ENCODE measurements around the gene NIPBL.
"Not testable (repeated sequence)": the region's sequence is repeated elsewhere in the genome, so short reads cannot be mapped to it uniquely, and the experiment has no call there.

NIPBL gene

GRCh38 chr5:36950586-36951457 lies 74.3 kb downstream of the NIPBL start:
- no peak for DNase-seq

DNA sequence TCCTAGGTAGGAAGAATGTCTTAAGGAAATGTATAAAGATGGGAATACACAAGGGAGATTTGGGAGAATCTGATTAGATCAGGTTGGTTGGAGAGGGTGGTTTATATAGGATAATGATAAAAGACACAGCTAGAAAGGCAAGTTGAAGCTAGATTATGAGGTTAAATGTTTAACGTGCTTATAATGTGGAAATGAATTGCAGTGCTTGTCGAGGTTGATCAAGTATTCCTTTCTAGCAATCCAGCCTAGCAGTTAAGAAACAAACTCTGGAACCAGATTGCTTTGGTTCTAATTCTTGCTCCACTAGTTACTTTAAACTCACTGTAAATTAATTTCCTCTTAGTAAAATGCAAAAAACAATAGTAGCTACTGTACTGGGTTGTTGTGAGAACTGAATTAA lies 76.5 kb downstream of the NIPBL start:
- DNase-seq, result no peak

DNA sequence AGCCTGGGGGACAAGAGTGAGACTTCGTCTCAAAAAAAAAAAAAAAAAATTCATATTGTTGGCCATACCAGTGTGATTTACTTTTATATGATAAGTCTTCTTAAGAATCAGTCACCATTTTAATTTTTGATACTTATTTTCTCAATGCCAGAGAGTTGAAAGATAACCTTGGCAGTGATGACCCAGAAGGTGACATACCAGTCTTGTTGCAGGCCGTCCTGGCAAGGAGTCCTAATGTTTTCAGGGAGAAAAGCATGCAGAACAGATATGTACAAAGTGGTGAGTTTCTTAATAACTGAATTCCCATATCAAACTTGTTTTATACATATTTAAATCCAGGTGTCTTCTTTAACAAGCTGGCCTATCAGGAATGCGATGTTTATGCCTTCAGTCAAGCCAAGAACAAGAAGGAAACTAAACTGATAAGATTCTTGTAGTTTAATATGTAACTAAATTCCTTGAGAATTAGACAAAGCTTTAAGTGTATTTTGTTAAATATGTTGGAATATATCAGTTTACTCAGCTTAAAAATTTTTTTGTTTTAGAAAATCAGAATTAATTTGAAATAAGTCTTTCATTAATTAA lies 81.5 kb downstream of the NIPBL start:
- no peak for DNase-seq

DNA sequence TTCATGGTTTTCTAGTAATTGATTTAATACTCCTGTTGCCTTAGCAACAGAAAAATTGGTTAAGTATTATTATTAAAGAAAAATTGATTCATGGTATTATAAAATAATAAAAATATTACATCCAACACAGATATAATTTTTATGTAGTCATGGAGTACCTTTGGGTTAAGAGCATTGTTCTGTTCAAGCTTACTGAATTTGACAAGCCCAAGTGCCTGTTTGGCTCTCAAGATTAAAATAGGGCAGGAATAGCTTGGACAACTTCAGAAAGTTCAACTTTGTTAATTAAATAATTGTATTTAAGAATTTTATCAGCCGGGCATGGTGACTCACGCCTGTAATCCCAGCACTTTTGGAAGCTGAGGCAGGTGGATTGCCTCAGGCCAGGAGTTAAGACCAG lies 82.0 kb downstream of the NIPBL start:
- DNase-seq, result no peak

- DNase-seq, result no peak
These were observed 88.6 kb downstream of the NIPBL start for GRCh38 chr5:36965179-36965578.

DNA sequence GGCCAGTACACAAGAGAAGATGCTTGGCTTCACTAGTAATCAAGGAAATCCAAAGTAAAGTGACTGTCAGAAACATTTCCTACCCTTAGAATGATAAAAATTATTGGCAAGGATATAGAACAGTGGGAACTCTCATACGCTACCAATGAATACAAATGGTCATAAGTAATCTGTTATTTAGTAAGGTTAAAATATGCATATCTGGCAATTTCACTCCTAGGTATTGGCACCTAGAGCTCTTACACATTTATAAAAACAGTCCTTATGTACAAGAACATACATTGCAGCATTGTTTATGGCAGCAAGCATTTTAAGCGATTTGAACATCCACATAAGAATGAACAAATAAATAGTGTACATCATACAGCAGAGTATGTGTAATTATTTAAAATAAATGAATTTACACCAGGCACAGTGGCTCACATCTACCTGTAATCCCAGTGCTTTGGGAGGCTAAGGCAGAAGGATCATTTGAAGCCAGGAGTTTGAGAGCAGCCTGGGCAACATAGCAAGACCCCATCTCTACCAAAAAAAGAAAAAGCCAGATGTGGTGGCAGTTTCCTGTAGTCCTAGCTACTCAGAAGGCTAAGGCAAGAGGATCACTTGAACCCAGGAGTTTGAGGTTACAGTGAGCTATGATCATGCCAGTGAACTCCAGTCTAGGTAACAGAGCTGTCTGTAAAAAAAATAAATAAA lies 93.3 kb downstream of the NIPBL start:
- no peak for DNase-seq

GRCh38 chr5:36978196-36978595 lies 101.6 kb downstream of the NIPBL start:
- no peak for DNase-seq

- DNase-seq, result no peak
These were observed 105.6 kb downstream of the NIPBL start for GRCh38 chr5:36982146-36982545.

DNA sequence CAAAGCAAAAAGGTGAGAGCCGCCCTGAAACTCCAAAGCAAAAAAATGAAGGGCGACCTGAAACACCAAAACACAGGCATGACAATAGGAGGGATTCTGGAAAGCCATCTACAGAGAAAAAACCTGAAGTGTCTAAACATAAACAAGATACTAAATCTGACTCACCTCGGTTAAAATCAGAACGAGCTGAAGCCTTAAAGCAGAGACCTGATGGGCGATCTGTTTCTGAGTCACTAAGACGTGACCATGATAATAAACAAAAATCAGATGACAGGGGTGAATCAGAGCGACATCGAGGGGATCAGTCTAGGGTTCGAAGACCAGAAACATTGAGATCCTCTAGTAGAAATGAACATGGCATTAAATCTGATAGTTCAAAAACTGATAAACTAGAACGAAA lies 108.8 kb downstream of the NIPBL start:
- no peak for DNase-seq

DNA sequence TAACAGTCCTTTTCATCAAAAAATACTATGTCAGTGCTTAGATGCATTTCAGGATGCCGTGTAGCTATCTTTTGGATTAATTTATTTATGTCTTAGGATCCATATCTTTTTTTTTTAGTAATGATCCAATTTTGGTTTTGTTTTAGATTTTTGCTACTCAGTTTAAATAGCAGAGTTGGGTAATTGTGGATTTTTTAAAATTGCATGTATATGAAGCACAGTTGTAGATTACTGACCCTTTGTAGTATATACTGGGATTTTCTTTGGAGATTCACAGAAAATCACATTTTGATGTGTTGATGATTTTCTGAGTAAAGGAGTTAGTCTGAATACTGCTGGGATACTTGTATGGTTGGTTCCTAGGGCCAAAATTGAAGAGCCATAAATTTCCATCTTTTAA lies 111.8 kb downstream of the NIPBL start:
- no peak for DNase-seq

GRCh38 chr5:36998578-36998977 lies 122.0 kb downstream of the NIPBL start:
- DNase-seq, result no peak

DNA sequence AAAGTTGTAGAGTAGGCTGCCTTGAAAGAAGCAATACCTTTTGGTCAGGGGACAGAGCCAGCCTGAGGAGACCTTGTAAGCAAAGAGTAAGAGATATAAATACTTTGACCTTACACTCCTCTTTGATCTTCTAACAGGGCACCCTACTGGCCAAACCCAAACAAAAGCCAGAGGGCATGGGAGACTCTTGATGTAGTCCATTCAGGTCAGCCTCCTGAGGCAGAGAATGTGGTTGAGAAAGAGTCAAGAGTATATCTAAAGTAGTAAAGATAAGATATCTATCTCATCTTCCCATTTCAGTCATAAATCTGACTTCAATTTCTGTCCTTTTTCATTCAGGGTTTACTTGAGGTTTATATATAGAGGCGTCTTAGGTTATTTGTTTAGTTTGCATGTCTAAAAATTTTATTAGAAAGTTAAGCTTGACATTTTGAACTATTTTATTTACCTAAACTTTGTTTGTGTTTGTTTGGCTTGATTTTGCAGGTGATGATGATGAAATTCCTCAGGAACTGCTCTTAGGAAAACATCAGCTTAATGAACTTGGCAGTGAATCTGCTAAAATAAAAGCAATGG lies 125.7 kb downstream of the NIPBL start:
- no peak for DNase-seq

DNA sequence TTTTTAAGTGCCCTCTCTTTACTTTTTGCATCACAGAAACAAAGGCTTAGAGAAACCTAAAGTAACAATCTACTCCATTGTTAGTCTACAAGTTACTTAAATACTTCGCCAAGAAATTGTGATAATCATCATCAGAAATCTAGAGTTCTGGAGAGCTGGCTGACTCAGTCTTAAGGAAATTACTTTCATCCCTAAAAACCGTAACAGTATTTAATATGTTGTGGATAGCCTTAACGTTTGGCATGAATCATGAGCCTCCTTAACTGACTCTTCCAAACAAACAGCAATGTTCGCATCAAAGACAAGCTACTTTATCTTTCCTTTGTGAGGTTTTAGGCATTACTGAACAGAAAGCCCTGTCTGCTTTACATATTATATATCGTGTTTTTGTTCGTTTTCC lies 128.7 kb downstream of the NIPBL start:
- DNase-seq, result no peak

- DNase-seq, result no peak
These were observed 129.5 kb downstream of the NIPBL start for GRCh38 chr5:37005946-37006540.

- not testable (repeated sequence) for DNase-seq
These were observed 136.6 kb downstream of the NIPBL start for GRCh38 chr5:37013181-37013580.

DNA sequence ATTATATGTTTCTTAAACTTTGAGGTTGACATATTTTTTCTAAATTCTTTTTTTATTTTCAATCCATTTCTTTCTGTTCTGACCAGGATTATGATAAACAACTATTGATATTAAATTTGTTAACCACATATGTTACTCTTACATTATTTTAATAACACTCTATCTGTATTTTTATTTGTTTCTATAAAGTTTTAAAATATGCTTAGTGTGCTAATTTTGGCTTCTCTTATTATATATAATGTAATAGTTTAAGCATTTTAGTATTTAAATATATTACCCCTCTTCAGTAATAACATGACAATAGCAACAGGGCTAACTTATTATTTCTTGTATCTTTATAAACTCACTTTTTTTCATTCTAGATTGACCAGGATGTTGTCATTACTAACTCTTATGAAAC lies 137.8 kb downstream of the NIPBL start:
- no peak for DNase-seq

GRCh38 chr5:37015795-37016666 lies 139.5 kb downstream of the NIPBL start:
- no peak for DNase-seq

DNA sequence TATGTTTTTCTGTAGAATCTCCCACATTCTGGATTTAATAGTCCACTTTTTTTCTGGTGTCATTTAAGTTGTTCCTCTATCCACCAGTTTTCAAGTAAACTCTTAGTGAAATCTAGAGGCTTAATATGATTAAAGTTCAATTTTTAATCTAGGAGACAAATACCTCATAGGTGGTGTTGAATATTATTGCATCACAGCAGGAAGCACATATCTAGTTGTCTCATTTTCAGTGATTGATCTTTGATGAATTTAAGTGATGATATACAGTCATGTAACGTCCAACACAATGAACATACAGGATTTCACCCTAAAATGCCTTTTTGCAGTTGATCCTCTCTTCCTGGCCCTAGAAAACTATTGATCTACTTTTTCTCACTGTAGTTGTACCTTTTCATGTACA lies 152.3 kb downstream of the NIPBL start:
- DNase-seq, result no peak

DNA sequence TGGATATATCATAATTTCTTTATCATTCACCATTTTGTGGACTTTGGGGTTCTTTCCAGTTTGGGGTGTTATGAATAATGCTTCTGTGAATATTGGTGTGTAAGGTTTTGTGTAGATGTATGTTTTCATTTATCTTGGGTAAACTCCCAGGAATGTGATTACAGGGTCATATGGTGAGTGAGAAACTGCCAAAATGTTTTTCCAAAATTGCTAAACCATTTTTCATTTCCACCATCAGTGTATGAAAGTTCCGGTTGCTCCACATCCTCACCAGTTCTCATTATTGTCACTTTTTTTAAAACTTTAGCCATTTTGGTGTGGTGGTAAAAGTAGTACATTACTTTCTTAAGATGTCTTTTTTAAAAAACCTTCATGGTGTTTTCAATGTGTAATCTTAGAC lies 152.9 kb downstream of the NIPBL start:
- no peak for DNase-seq

DNA sequence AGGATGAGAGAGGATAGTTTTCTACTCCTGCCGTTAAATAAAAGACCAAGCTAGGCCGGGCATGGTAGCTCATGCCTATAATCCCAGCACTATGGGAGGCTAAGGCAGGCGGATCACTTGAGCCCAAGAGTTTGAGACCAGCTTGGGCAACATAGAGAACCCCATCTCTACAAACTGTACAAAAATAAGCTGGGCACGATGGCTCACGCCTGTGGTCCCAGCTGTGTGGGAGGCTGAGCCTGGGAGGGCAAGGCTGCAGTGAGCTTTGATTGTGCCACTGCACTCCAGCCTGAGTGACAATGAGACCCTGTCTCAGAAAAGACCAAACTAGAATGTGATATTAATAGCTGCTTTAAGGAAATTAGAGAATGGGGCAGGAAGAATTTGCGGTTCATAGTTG lies 158.4 kb downstream of the NIPBL start:
- no peak for DNase-seq

DNA sequence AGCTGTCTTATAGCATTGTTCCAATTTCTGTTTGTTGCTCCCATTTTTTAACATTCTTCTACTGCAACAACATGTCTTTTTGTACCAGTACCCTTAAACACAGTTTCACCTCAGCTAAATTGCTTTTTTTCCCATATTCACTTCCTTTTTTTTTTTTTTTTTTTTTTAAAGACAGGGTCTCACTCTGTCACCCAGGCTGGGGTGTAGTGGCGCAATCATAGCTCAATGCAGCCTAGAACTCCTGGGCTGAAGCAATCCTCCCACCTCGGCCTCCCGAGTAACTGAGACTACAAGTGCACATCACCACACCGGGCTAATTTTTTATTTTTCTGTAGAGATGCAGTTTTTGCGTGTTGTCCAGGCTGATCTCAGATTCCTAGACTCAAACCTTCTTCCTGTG lies 161.3 kb downstream of the NIPBL start:
- DNase-seq, result no peak

DNA sequence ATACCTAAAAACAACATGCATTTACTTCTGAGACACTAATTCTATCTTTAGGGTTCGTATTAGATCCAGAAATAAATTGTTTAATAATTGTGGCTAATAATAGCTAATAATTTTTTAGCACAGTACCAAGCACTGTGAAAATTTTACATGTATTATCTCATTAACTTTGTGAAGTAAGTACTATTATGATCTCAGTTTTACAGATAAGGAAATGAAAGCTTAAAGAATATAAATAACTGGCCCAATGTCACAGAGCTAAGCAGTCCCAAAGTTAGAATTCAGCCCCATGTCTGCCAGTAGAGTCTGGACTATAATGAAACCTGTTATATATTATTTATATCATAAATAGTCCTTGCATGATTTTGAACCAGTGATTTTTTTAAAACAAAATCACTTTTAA lies 163.3 kb downstream of the NIPBL start:
- no peak for DNase-seq
